Osteoblast (primary cell): ENCODE results near the gene RSPRY1. TPM values are rescaled to one million over a fixed set of nuclear protein-coding genes. Genes with fewer than 3 reads are reported as not detected.
"Not testable (repeated sequence)": the region's sequence is repeated elsewhere in the genome, so short reads cannot be mapped to it uniquely, and the experiment has no call there.

Experiments used
- DNase-seq: peaks from one replicate; pipeline ENCODE4 v3.0.0; 2011; ENCODE audit warnings: low spot score, mixed read lengths; ENCODE audit not compliant: insufficient read length; ENCODE audit errors: missing footprints
- H2AFZ ChIP-seq: 2 replicates; pipeline ENCODE4 v1.6.0; 2011; ENCODE audit warnings: mild to moderate bottlenecking, low read length
- H3K27ac ChIP-seq: 2 replicates; pipeline ENCODE4 v1.5.1; 2011; ENCODE audit warnings: mild to moderate bottlenecking, low read depth, low read length, moderate library complexity
- H3K27me3 ChIP-seq: 2 replicates; pipeline ENCODE4 v1.6.0; 2012; ENCODE audit warnings: mild to moderate bottlenecking, control low read depth, inconsistent platforms, low read length, moderate library complexity; ENCODE audit not compliant: insufficient read depth
- H3K36me3 ChIP-seq: 2 replicates; pipeline ENCODE4 v1.5.1; 2011; ENCODE audit warnings: mild to moderate bottlenecking, low read length, control low read depth, moderate library complexity; ENCODE audit not compliant: insufficient read depth
- H3K4me1 ChIP-seq: 2 replicates; pipeline ENCODE4 v1.5.1; 2011; ENCODE audit warnings: mild to moderate bottlenecking, low read length, control low read depth, moderate library complexity; ENCODE audit not compliant: insufficient read depth
- H3K4me2 ChIP-seq: 2 replicates; pipeline ENCODE4 v1.6.0; 2011; ENCODE audit warnings: mild to moderate bottlenecking, low read length; ENCODE audit not compliant: insufficient read depth
- H3K4me3 ChIP-seq: fragments of 200-600 bp; sonication (generic); 3 replicates; pipeline ENCODE4 v1.5.1; 2012; ENCODE audit warnings: mild to moderate bottlenecking, low read length, inconsistent platforms; ENCODE audit not compliant: insufficient read depth
- H3K79me2 ChIP-seq: 2 replicates; pipeline ENCODE4 v1.6.0; 2012; ENCODE audit warnings: mild to moderate bottlenecking, low read length, control low read depth, inconsistent platforms; ENCODE audit not compliant: insufficient read depth
- H3K9me3 ChIP-seq: 2 replicates; pipeline ENCODE4 v1.5.1; 2011; ENCODE audit warnings: low read depth, low read length, control low read depth
- H4K20me1 ChIP-seq: 2 replicates; pipeline ENCODE4 v1.6.0; 2012; ENCODE audit warnings: mild to moderate bottlenecking, low read length, control low read depth; ENCODE audit not compliant: insufficient read depth
- CTCF ChIP-seq: IDR thresholded peaks from 2 replicates; pipeline ENCODE4 v1.5.1; 2011; ENCODE audit warnings: mild to moderate bottlenecking, low read depth, low read length, moderate library complexity; ENCODE audit errors: extremely low read depth
- total RNA-seq: library from RNA; depleted of rRNA; stranded (reverse); fragments of >200 nt; gene quantifications from 2 replicates; pipeline ENCODE4 v1.2.3, GENCODE V29; 2012

The RSPRY1 gene
- total RNA-seq, 1 donor, result 57.2 TPM

- no peaks in the 10 kb centered on the region for H3K9me3 ChIP-seq
- no peak overlapping the region for H2AFZ ChIP-seq
- H3K36me3 ChIP-seq, result no peaks in the 10 kb centered on the region
- no peak overlapping the region for H3K27ac ChIP-seq
- no peak for TF ChIP-seq CTCF
- no peaks in the 10 kb centered on the region for H3K4me1 ChIP-seq
- peak; percentile 11 for DNase-seq
- H3K79me2 ChIP-seq, result no peaks in the 10 kb centered on the region
- no peaks in the 10 kb centered on the region for H4K20me1 ChIP-seq
- no peak overlapping the region for H3K4me2 ChIP-seq
- no peak overlapping the region for H3K4me3 ChIP-seq
- peaks cover 3% of the 10 kb centered on the region for H3K27me3 ChIP-seq
Observed at GRCh38 chr16:57271063-57271345, 84.9 kb downstream of the RSPRY1 start.

GRCh38 chr16:57271867-57272495 lies 85.9 kb downstream of the RSPRY1 start:
- no peak overlapping the region for H2AFZ ChIP-seq
- no peaks in the 10 kb centered on the region for H3K36me3 ChIP-seq
- no peaks in the 10 kb centered on the region for H4K20me1 ChIP-seq
- H3K27ac ChIP-seq, result no peak overlapping the region
- peak; percentile 65 for DNase-seq
- no peak for TF ChIP-seq CTCF
- no peaks in the 10 kb centered on the region for H3K9me3 ChIP-seq
- H3K4me2 ChIP-seq, result no peak overlapping the region
- no peaks in the 10 kb centered on the region for H3K27me3 ChIP-seq
- H3K4me1 ChIP-seq, result no peaks in the 10 kb centered on the region
- H3K4me3 ChIP-seq, result no peak overlapping the region
- no peaks in the 10 kb centered on the region for H3K79me2 ChIP-seq

- Histone ChIP-seq H3K4me1 (no peaks in the 10 kb centered on the region), H3K4me2 (no peak overlapping the region), H3K79me2 (no peaks in the 10 kb centered on the region), H3K27me3 (no peaks in the 10 kb centered on the region), H2AFZ (no peak overlapping the region), H3K36me3 (no peaks in the 10 kb centered on the region), H3K9me3 (no peaks in the 10 kb centered on the region), H4K20me1 (no peaks in the 10 kb centered on the region), H3K4me3 (no peak overlapping the region), H3K27ac (no peak overlapping the region)
- DNase-seq, result no peak
- no peak for TF ChIP-seq CTCF
Observed at GRCh38 chr16:57273359-57273758, 87.2 kb downstream of the RSPRY1 start.

- H3K9me3 ChIP-seq, result no peaks in the 10 kb centered on the region
- H3K4me1 ChIP-seq, result no peaks in the 10 kb centered on the region
- H3K79me2 ChIP-seq, result no peaks in the 10 kb centered on the region
- H3K36me3 ChIP-seq, result no peaks in the 10 kb centered on the region
- no peak for DNase-seq
- H3K27ac ChIP-seq, result no peak overlapping the region
- H3K27me3 ChIP-seq, result no peaks in the 10 kb centered on the region
- H3K4me2 ChIP-seq, result no peak overlapping the region
- no peak for TF ChIP-seq CTCF
- H4K20me1 ChIP-seq, result no peaks in the 10 kb centered on the region
- H2AFZ ChIP-seq, result no peak overlapping the region
- no peak overlapping the region for H3K4me3 ChIP-seq
Observed at GRCh38 chr16:57273826-57274225, 87.7 kb downstream of the RSPRY1 start.

- H3K4me1 ChIP-seq, H4K20me1 ChIP-seq, DNase-seq, H3K36me3 ChIP-seq, H3K4me3 ChIP-seq, H3K9me3 ChIP-seq, H3K79me2 ChIP-seq, H3K27ac ChIP-seq, H2AFZ ChIP-seq, H3K27me3 ChIP-seq, H3K4me2 ChIP-seq: not testable (repeated sequence)
Observed at GRCh38 chr16:57275946-57276345, 89.8 kb downstream of the RSPRY1 start.
